Kidney epithelial cell (primary cell): ENCODE results near the gene KHDC4. TPM values are rescaled to one million over a fixed set of nuclear protein-coding genes. Genes with fewer than 3 reads are reported as not detected.
A peak's percentile ranks its signal among the peaks of the same experiment; 100 is the strongest.

Source experiments
- DNase-seq: peaks from one replicate; pipeline ENCODE4 v3.0.0-alpha.2; 2010; ENCODE audit warnings: low read depth
- H3K27me3 ChIP-seq: 2 replicates; pipeline ENCODE4 v1.6.0; 2011; ENCODE audit warnings: low read length; ENCODE audit not compliant: control insufficient read depth, insufficient read depth
- H3K36me3 ChIP-seq: 2 replicates; pipeline ENCODE4 v1.5.1; 2011; ENCODE audit warnings: low read length; ENCODE audit not compliant: control insufficient read depth, insufficient read depth
- H3K4me3 ChIP-seq: 2 replicates; pipeline ENCODE4 v1.5.1; 2011; ENCODE audit warnings: low read depth, mild to moderate bottlenecking, control low read depth, low read length
- CTCF ChIP-seq: IDR thresholded peaks from 2 replicates; pipeline ENCODE4 v1.5.1; 2011; ENCODE audit warnings: mild to moderate bottlenecking, moderate library complexity, low read length, control low read depth, inconsistent platforms; ENCODE audit not compliant: insufficient read depth, poor library complexity, severe bottlenecking
- total RNA-seq: library from RNA; depleted of rRNA; stranded (reverse); fragments of >200 nt; gene quantifications from 2 replicates; pipeline ENCODE4 v1.2.3, GENCODE V29; 2015

KHDC4 gene
- total RNA-seq, 1 donor from 2014 or later: 31.5 TPM

- Histone ChIP-seq H3K27me3 (no peaks in the 10 kb centered on the region), H3K4me3 (no peak overlapping the region), H3K36me3 (no peaks in the 10 kb centered on the region)
- no peak for TF ChIP-seq CTCF
- no peak for DNase-seq
These were observed 35.2 kb upstream of the KHDC4 start for GRCh38 chr1:155969377-155969791.

- no peak overlapping the region for H3K4me3 ChIP-seq
- no peaks in the 10 kb centered on the region for H3K36me3 ChIP-seq
- DNase-seq: no peak
- no peaks in the 10 kb centered on the region for H3K27me3 ChIP-seq
- no peak for TF ChIP-seq CTCF
These were observed 34.5 kb upstream of the KHDC4 start for GRCh38 chr1:155968670-155969069.

GRCh38 chr1:155968051-155968400, 33.8 kb upstream of the KHDC4 start:
- Histone ChIP-seq H3K36me3 (no peaks in the 10 kb centered on the region), H3K4me3 (no peak overlapping the region), H3K27me3 (no peaks in the 10 kb centered on the region)
- DNase-seq: no peak
- no peak for TF ChIP-seq CTCF

GRCh38 chr1:155967341-155968050, 33.3 kb upstream of the KHDC4 start:
- Histone ChIP-seq H3K4me3 (no peak overlapping the region), H3K36me3 (no peaks in the 10 kb centered on the region), H3K27me3 (no peaks in the 10 kb centered on the region)
- DNase-seq: no peak
- no peak for TF ChIP-seq CTCF

- Histone ChIP-seq H3K36me3 (peaks cover under 1% of the 10 kb centered on the region), H3K4me3 (no peak overlapping the region), H3K27me3 (no peaks in the 10 kb centered on the region)
- TF ChIP-seq CTCF: no peak
- DNase-seq: no peak
These were observed 32.5 kb upstream of the KHDC4 start for GRCh38 chr1:155966750-155967149.

- Histone ChIP-seq H3K4me3 (no peak overlapping the region), H3K27me3 (no peaks in the 10 kb centered on the region), H3K36me3 (peaks cover 2% of the 10 kb centered on the region)
- TF ChIP-seq CTCF: peak; percentile 1
- DNase-seq: no peak
These were observed 31.9 kb upstream of the KHDC4 start for GRCh38 chr1:155966135-155966534.
